ENCODE data around the gene SCEL.

DNA sequence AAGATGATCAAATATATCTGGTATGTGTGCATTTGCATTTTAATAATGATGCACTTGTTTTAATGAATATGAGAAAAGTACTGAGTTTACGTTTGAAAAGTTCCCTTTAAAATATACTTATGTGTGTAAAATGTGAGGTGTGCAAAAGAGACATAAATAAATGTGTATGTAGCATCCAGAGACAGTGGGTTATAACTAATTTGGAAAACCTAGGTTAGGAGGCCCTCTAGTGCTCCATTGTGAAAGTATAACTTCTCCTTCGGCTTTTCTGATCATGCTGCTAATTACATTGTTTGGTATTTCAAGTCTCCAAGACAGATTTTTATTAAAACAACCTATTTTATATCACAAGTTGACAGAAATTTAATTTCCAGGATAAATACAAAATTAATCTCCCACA lies 30.1 kb downstream of the SCEL start:
- TF ChIP-seq CTCF (IDR thresholded peaks at IDR 0.05; ENCODE audit: poor library complexity) (peak; percentile 65), EZH2 (IDR thresholded peaks at IDR 0.05; ENCODE audit: borderline replicate concordance) (no peak), EZH2phosphoT487 (IDR thresholded peaks at IDR 0.05; ENCODE audit: low read depth, severe bottlenecking, unreplicated experiment) (no peak)

Data from hepatocyte (in vitro differentiated cells).